ENCODE measurements around the gene CRYBB2.

GRCh38 chr22:25170426-25170980 is 48.9 kb upstream of the CRYBB2 start:
- TF ChIP-seq CTCF (IDR thresholded peaks at IDR 0.05) (no peak), POLR2A (IDR thresholded peaks at IDR 0.05) (no peak)

Data from tibial nerve (tissue), 3 donors.